Right atrium auricular region (tissue), 2 donors: ENCODE measurements around the gene ADGRG7. TPM values are rescaled to one million over a fixed set of nuclear protein-coding genes. Genes with fewer than 3 reads are reported as not detected.

Experiments
- DNase-seq: peaks from one replicate; pipeline ENCODE4 v3.0.0-alpha.2; 2019; ENCODE audit warnings: low spot score
- H3K27ac ChIP-seq, 2 donors: fragments of 200-600 bp; sonication (generic); 1 replicate in 1 of 2; 2 replicates in 1 of 2; pipeline ENCODE4 v1.5.1; 2016 to 2019
- H3K27me3 ChIP-seq, 2 donors: fragments of 200-600 bp; sonication (generic); one replicate each; pipeline versions ENCODE4 v1.5.1 to v1.6.0; 2017 to 2019
- H3K36me3 ChIP-seq: fragments of 200-600 bp; sonication (generic); one replicate; pipeline ENCODE4 v1.5.1; 2016
- H3K4me1 ChIP-seq, 2 donors: fragments of 200-600 bp; sonication (generic); one replicate each; pipeline versions ENCODE4 v1.5.1 to v1.6.0; 2017 to 2019
- H3K4me3 ChIP-seq, 2 donors: fragments of 200-600 bp; sonication (generic); 1 replicate in 1 of 2; 2 replicates in 1 of 2; pipeline ENCODE4 v1.5.1; 2017 to 2019; ENCODE audit warnings: mild to moderate bottlenecking in 1 of 2, moderate library complexity in 1 of 2
- H3K9me3 ChIP-seq, 2 donors: fragments of 200-600 bp; sonication (generic); one replicate each; pipeline ENCODE4 v1.5.1; 2019
- CTCF ChIP-seq, 2 donors: fragments of 200-600 bp; sonication (generic); IDR thresholded peaks; one replicate each; pipeline ENCODE4 v1.5.1; 2019; ENCODE audit warnings: antibody characterized with exemption in 2 of 2
- total RNA-seq, 2 donors: library from RNA; depleted of rRNA; stranded (reverse); fragments of >200 nt; gene quantifications; one replicate each; pipeline ENCODE4 v1.1.0, GENCODE V29; 2016

Gene ADGRG7
- total RNA-seq, 2 donors from 2014 or later: not detected

- Histone ChIP-seq H3K4me1 (no peaks in the 10 kb centered on the region), H3K9me3 (no peaks in the 10 kb centered on the region), H3K4me3 (no peak overlapping the region), H3K27me3 (no peaks in the 10 kb centered on the region), H3K27ac (no peak overlapping the region), H3K36me3 (no peaks in the 10 kb centered on the region)
- TF ChIP-seq CTCF (IDR thresholded peaks at IDR 0.05): no peak
- DNase-seq: no peak
Observed at GRCh38 chr3:100613721-100614390, 4.5 kb downstream of the ADGRG7 start.

GRCh38 chr3:100614941-100615340 lies 5.5 kb downstream of the ADGRG7 start:
- TF ChIP-seq CTCF (IDR thresholded peaks at IDR 0.05): no peak
- Histone ChIP-seq H3K36me3 (no peaks in the 10 kb centered on the region), H3K27me3 (no peaks in the 10 kb centered on the region), H3K27ac (no peak overlapping the region), H3K4me3 (no peak overlapping the region), H3K4me1 (no peaks in the 10 kb centered on the region), H3K9me3 (no peaks in the 10 kb centered on the region)
- no peak for DNase-seq

GRCh38 chr3:100615684-100616083 lies 6.3 kb downstream of the ADGRG7 start:
- TF ChIP-seq CTCF (IDR thresholded peaks at IDR 0.05): no peak
- Histone ChIP-seq H3K4me1 (no peaks in the 10 kb centered on the region), H3K9me3 (no peaks in the 10 kb centered on the region), H3K27ac (no peak overlapping the region), H3K36me3 (no peaks in the 10 kb centered on the region), H3K27me3 (no peaks in the 10 kb centered on the region), H3K4me3 (no peak overlapping the region)
- no peak for DNase-seq

GRCh38 chr3:100621251-100621650 lies 11.8 kb downstream of the ADGRG7 start:
- H3K4me1 ChIP-seq: no peaks in the 10 kb centered on the region
- H3K27me3 ChIP-seq: no peaks in the 10 kb centered on the region
- TF ChIP-seq CTCF (IDR thresholded peaks at IDR 0.05): no peak
- peaks cover 0 to 8% of the 10 kb centered on the region in 2 donors for H3K9me3 ChIP-seq
- H3K36me3 ChIP-seq: no peaks in the 10 kb centered on the region
- no peak overlapping the region for H3K4me3 ChIP-seq
- DNase-seq: no peak
- no peak overlapping the region for H3K27ac ChIP-seq

GRCh38 chr3:100627491-100627890 lies 18.1 kb downstream of the ADGRG7 start:
- Histone ChIP-seq H3K4me3 (no peak overlapping the region), H3K27me3 (no peaks in the 10 kb centered on the region), H3K36me3 (no peaks in the 10 kb centered on the region), H3K4me1 (no peaks in the 10 kb centered on the region), H3K27ac (no peak overlapping the region), H3K9me3 (peaks cover 0 to 8% of the 10 kb centered on the region in 2 donors)
- DNase-seq: no peak
- TF ChIP-seq CTCF (IDR thresholded peaks at IDR 0.05): no peak
